Prostate gland (tissue), 2 donors: ENCODE measurements around the gene PTRHD1.

Experiments
- CTCF ChIP-seq, 4 experiments: fragments of 200-600 bp in 2 of 4; fragments of 450-650 bp in 2 of 4; sonication (generic) in 2 of 4; IDR thresholded peaks; 1 replicate in 3 of 4; 2 replicates in 1 of 4; pipeline ENCODE4 v1.5.1; 2016 to 2019; ENCODE audit warnings: antibody characterized with exemption in 4 of 4, mild to moderate bottlenecking in 2 of 4, moderate library complexity in 2 of 4
- POLR2A ChIP-seq: fragments of 450-650 bp; IDR thresholded peaks from one replicate; pipeline ENCODE4 v1.6.1; 2016; ENCODE audit warnings: antibody characterized with exemption, mild to moderate bottlenecking

GRCh38 chr2:24792874-24793760, at the start of gene PTRHD1, which contains the start of gene CENPO:
- TF ChIP-seq POLR2A (peak; percentile 32), CTCF (IDR thresholded peaks at IDR 0.05) (peak; percentile 19 to 72 (median 66))
